ENCODE data around the gene SFSWAP. TPM values are rescaled to one million over a fixed set of nuclear protein-coding genes. Genes with fewer than 3 reads are reported as not detected.
"Not testable (repeated sequence)": the region's sequence is repeated elsewhere in the genome, so short reads cannot be mapped to it uniquely, and the experiment has no call there.

SFSWAP gene
- total RNA-seq, 1 experiment from 2014 or later, result 30.1 TPM

- not testable (repeated sequence) for DNase-seq (ENCODE audit: low spot score)
Observed at GRCh38 chr12:131809476-131810254, 98.8 kb downstream of the SFSWAP start.

DNA sequence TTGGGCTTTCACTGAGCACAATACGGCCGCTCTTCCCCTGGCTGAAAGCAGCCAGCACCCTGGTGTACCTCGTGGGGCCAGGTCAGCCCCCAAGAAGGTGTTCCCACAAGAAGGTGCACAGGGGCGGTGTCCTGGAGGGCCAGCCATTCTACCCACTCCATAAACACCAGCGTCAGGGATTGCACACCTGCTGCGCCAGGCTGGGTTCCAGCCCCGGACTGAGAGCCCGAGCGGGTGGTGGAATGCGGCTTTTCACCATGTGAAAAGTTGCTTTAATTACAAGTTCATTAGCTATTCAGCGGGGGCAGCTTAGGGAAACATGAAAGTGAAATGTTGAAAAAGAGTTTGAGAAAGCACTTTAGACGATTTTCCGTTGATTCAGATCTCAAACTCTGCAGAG is 99.8 kb downstream of the SFSWAP start:
- DNase-seq (ENCODE audit: low spot score), result no peak

- no peak for DNase-seq (ENCODE audit: low spot score)
Observed at GRCh38 chr12:131815131-131815530, 104.2 kb downstream of the SFSWAP start.

GRCh38 chr12:131816495-131816894 is 105.6 kb downstream of the SFSWAP start:
- DNase-seq (ENCODE audit: low spot score), result no peak

- no peak for DNase-seq (ENCODE audit: low spot score)
Observed at GRCh38 chr12:131817241-131817640, 106.4 kb downstream of the SFSWAP start.

DNA sequence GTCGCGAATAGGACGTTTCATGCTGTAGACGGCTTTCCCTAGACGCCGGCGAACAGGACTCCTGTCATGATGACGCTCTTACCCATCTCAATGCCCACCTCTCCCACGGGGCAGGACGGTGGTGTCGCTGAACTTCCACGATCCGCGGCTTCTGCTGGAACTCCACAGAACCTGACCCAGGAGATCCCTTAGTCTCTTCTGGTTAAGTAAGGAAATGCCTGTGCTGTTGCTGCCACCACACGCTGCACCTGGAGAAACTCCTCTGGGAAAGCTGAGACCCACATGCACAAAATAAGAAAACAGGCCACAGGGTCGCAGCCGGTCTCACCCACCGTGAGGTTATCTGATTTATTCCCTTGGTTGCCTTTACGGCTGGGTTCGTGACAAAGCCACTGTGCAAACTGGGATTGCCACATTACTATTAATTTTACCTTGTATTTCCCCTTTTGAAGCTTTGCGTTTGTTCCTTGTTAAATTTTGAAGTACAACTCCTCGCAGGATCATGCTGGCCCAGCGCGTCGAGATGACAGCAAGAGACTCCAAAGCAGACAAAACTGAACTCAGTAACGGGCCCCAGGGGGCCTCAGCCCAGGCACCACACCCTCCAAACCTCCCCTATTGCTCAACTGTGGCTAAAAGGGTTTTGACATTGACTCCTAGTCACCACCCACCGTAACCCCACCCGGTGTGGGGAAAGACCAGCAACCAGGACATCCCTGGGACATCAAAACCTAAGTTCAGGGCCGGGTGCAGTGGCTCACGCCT is 108.1 kb downstream of the SFSWAP start:
- no peak for DNase-seq (ENCODE audit: low spot score)

DNA sequence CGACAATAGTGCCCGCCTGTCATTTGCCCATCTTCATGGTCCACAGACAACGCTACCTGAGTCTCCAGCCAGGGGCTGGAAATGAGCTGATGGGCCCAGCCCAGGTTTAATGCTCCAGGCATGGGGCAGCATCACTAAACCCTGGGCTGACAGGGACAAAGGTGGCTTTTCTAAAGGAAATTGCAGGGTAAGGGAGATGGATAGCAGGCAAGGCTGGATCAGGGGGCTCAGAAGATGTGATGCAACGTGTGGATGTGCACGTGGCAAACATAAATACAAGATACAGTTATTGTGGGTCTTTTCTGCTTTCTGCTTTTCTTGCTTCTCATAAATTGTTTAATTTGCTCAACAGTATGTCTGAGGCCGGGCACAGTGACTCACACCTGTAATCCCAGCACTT is 113.6 kb downstream of the SFSWAP start:
- no peak for DNase-seq (ENCODE audit: low spot score)

- DNase-seq (ENCODE audit: low spot score), result no peak
Observed at GRCh38 chr12:131825146-131825892, 114.4 kb downstream of the SFSWAP start.

DNA sequence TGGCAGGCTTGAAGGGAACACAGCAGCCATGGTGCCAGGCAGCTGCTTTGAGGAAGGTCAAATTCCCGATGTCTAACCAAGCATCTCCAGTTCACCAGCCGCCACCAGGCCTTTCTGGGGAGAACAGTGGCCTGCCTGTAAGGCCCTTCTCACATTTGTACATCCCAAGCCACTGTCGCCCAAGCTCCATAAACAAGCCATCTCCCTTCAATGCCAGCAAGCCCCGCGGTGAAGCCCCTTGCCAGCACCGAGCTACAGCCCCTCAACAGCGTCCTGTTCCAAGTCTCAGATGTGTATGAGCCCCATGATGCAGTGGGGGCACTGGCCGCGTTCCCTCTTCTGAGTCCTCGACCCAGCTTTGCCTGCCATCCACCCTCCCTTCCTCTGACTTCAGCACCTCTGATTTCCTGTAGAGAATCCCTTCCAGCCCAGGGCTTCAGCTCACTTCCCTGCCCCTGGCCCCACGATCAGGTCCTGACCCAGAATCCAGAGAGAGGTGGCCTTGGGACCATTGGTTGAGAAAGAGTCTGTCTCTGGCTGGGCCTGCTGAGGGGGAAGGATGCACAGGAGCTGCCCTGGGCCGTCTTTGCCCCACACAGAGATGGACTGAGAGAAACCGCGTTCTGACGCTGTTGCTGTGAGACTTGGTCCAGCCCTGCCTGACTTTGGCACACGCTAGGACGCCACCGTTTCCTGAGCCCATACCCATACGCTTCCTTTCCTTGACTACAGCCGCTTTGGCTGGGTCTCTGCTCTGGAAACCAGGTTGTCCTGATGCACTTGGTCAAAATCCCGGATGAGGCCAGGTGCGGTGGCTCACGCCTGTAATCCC is 115.4 kb downstream of the SFSWAP start:
- no peak for DNase-seq (ENCODE audit: low spot score)

DNA sequence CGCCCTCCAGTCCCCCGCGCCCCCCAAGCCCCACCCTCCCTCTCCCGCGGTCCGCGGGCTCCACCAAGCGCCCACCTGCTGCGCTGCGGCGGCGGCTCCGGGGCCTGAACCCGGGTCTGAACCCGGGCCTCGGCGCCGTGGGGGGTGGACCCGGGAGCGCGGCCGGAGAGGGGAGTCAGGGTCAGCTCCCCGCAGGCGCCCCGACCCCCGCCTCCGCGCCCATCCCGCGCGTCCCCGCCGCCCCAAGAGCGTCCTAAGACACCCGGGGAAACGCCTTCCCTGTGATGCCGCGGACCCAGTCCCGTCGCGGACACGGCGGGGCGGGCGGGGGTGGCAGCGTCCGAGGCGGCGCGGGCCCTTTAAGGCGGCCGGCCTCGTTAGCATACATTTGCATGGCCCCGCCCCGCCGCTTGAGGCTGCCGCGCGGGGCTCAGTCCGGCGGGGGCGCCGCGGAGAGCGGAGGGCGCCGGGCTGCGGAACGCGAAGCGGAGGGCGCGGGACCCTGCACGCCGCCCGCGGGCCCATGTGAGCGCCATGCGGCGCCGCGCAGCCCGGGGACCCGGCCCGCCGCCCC is 117.2 kb downstream of the SFSWAP start, which contains the start of gene MMP17:
MMP17 (plus strand) TSS at position 433 of the 574 bp plus-strand sequence; CDS start at position 535, 102 bp downstream.
- peak; percentile 19 for DNase-seq (ENCODE audit: low spot score)

DNA sequence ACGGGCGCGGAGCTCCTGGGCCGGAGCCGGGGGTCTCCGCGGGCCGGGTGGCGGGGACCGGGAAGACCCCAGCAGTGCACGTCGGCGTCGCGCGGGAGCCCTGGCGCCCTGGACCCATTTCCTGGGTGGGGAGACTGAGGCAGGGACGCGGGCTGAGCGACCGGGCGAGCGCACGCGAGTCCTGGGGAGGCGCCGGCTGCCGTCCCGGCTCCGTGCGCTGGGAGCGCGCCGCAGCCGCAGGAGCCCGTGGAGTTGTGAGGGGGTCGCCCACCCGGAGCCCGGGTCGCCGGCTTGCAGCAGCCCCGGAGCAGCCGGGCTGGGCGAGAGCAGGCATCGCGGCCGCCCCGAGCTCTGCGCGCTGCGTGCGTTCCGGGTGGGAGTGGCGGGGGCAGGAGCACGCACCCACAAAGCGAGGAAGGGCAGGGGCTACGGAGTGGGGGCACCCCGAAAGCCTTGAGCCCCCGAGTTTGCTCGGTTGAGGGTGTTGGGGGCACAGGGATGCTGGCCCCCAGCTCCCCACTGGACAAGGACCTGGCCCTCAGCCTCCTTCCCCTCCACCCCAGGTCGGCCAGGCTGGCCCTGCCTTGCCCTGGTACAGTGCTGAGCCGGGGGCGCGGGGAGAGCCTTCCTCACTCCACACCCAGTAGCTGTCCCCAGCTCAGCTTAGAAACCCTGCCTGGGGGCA is 117.9 kb downstream of the SFSWAP start:
- DNase-seq (ENCODE audit: low spot score), result no peak

DNA sequence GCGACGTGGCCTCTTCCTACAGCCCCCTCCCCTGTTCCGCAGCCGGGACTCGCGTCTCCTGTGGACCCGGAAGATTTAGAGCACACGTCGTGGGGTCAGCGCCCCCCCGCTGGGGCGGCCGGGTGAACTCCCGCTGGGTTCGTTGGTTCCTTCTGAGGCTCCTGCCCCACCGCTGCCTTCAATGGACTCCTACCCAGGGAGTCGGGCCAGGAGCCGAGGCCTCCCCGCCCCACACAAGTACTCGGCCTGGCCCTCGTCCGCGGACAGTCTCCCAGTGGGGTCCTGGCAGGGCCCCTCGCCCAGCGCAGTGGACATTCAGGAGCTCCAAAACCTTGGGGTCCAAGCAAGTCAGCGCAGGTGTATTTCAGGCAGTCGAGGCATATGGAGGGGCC is 118.5 kb downstream of the SFSWAP start:
- no peak for DNase-seq (ENCODE audit: low spot score)

DNA sequence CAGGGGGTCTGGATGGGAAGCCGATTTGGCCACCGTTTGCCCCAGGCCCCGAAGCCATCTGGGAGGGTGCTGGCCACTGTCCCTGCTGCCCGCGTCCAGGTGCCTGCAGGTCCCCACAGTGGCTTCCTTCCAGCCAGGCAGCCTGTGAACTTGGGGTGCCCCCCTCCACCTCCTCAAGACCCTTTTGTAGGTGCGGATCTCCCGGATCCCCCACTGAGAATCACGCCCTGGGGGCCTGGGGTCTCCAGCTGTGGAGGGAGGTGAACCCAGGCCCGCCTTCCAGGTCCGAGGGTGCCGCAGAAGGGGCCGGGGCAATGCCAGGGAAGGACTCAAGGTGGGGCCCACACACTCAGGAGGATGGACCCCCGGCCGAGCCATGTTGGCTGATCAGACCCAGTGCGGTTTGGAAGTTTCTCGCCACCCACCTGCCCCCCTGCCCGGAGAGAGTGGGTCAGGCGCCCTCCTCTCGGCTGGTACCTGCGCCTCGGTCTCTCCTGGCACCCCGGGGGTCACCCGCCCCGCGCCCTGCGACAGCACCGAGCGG is 119.0 kb downstream of the SFSWAP start:
- DNase-seq (ENCODE audit: low spot score), result no peak

- peak; percentile 55 for DNase-seq (ENCODE audit: low spot score)
Observed at GRCh38 chr12:131830335-131830913, 119.5 kb downstream of the SFSWAP start.

- peak; percentile 10 for DNase-seq (ENCODE audit: low spot score)
Observed at GRCh38 chr12:131830914-131831571, 120.2 kb downstream of the SFSWAP start.

DNA sequence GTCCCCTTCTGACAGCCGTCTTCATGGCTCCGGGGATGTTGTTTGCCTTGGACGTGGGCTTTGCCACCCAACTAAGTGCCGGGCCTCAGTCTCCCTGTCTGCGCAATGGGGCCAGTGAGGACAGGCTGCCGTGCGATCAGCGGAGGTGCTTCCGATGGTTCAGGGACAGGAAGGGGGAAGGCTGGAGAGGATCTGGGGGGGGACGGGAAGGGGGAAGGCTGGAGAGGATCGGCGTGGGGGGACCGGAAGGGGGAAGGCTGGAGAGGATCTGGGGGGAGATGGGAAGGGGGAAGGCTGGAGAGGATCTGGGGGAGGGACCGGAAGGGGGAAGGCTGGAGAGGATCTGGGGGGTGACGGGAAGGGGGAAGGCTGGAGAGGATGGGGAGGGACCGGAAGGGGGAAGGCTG is 120.7 kb downstream of the SFSWAP start:
- peak; percentile 50 for DNase-seq (ENCODE audit: low spot score)

- DNase-seq (ENCODE audit: low spot score), result peak; percentile 57
Observed at GRCh38 chr12:131832321-131833231, 121.7 kb downstream of the SFSWAP start.

DNA sequence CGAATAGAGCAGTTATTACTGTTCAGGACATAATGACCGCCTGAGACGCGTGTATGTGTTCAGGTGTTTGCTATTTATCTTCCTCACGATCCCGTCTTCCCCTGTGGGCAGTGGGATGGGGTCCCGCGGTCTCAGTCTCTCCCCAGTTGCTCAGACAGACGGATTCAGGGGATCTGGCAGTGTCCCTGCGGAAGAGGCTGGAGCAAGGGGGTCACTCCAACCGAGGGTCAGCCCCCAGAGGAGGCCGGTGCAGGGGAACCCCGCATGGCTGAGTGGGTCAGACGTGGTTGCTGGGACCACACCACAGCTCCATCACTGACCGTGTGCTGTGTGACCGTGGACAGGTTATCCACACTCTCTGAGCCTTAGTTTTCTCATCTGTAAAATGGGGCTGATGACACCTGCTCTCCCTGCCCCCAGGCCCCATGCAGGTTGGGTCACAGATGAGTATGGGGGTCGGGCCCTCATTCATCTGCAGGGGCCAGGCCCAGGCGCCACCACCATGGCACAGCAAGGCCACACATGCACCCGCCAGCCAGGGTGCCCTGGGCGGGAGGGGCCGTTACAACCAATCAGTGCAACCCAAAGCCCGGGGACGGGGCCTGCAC is 122.5 kb downstream of the SFSWAP start:
- DNase-seq (ENCODE audit: low spot score), result no peak

Measured in A172 (cell line).